Mucosa of descending colon (tissue), 3 donors: ENCODE measurements around the gene C3orf20. TPM values are rescaled to one million over a fixed set of nuclear protein-coding genes. Genes with fewer than 3 reads are reported as not detected.

Source experiments
- ATAC-seq: fragments of 200-7000 bp; cut with Tn5 transposase; one replicate; pipeline ENCODE4 v1.9.1; 2020; ENCODE audit warnings: mild to moderate bottlenecking, moderate library complexity
- DNase-seq, 3 donors: peaks; one replicate each; pipeline ENCODE4 v3.0.0-alpha.2; 2020
- H3K36me3 ChIP-seq: fragments of 200-600 bp; one replicate; pipeline ENCODE4 v1.8.0; 2021; ENCODE audit warnings: low read depth, mild to moderate bottlenecking
- H3K4me1 ChIP-seq: fragments of 200-600 bp; one replicate; pipeline ENCODE4 v1.8.0; 2021; ENCODE audit warnings: low read depth, mild to moderate bottlenecking
- H3K4me3 ChIP-seq: fragments of 200-600 bp; one replicate; pipeline ENCODE4 v1.8.0; 2021; ENCODE audit warnings: mild to moderate bottlenecking
- H3K9me3 ChIP-seq: fragments of 200-600 bp; one replicate; pipeline ENCODE4 v1.8.0; 2021; ENCODE audit warnings: mild to moderate bottlenecking
- CTCF ChIP-seq: fragments of 200-600 bp; IDR thresholded peaks from one replicate; pipeline ENCODE4 v1.8.0; 2022; ENCODE audit warnings: antibody characterized with exemption, mild to moderate bottlenecking
- intact Hi-C, 2 donors: fragments of 100-400 bp; cut with DNase I in 1 of 2; cut with micrococcal nuclease in 1 of 2; formaldehyde crosslinking; loops; one replicate each; pipeline versions ENCODE4 v1.11.0 to v1.11.1; 2022; cut with DNase I, micrococcal nuclease
- long read RNA-seq, 2 donors: library from polyadenylated mRNA; unstranded; transcript quantifications; one replicate each; pipeline ENCODE4 v2.0.0, GENCODE V29; 2019 to 2021
- total RNA-seq, 3 donors: library from RNA; stranded (reverse); fragmentation: NEBNext Ultra II Directional in 2 of 3; extraction: Animal tissue kit (Norgen Biotek cat#: 25700) in 2 of 3; gene quantifications; one replicate each; pipeline versions ENCODE4 v1.2.1 to v1.2.4, GENCODE V29; 2021 to 2023
- donor health status: DM: no; HTN: no; CAD: no; lungs with moderate emphysema.
- donor health status: DM: no; HTN: no; CAD: no.
- donor health status: DM: no; HTN: yes; CAD: no.

Gene C3orf20
- not detected for total RNA-seq
- long read RNA-seq, donor 1: 0 reads
- long read RNA-seq, donor 2: 0 reads

GRCh38 chr3:14674841-14675240, at the start of gene C3orf20:
Gene C3orf20, plus strand, starts transcription at chr3:14675141. Its CDS starts 7,573 bp downstream, at chr3:14682714.
- TF ChIP-seq CTCF: no peak
- DNase-seq: no peak
- no peak within 1 kb of the TSS for H3K4me3 ChIP-seq
- H3K9me3 ChIP-seq: no peaks in the 10 kb centered on the region
- intact Hi-C loops: loop anchor here in 1 of 2 donors (10.0 kb wide), 1 partner anchor 250 kb away; no protein-coding TSS in a partner anchor
- H3K36me3 ChIP-seq: peaks cover 14% of the 10 kb centered on the region
- no peak for ATAC-seq
- no peaks in the 10 kb centered on the region for H3K4me1 ChIP-seq

GRCh38 chr3:14625443-14625842, 49.5 kb upstream of the C3orf20 start:
- ATAC-seq: no peak
- H3K4me3 ChIP-seq: no peak overlapping the region
- DNase-seq: no peak
- intact Hi-C loops: no loop called here
- no peaks in the 10 kb centered on the region for H3K9me3 ChIP-seq
- no peak for TF ChIP-seq CTCF
- no peaks in the 10 kb centered on the region for H3K4me1 ChIP-seq
- H3K36me3 ChIP-seq: no peaks in the 10 kb centered on the region

- no peak for TF ChIP-seq CTCF
- intact Hi-C loops: no loop called here
These were observed 47.1 kb upstream of the C3orf20 start for GRCh38 chr3:14627815-14628214.

GRCh38 chr3:14628406-14628805, 46.5 kb upstream of the C3orf20 start:
- no peaks in the 10 kb centered on the region for H3K9me3 ChIP-seq
- no peak overlapping the region for H3K4me3 ChIP-seq
- no peaks in the 10 kb centered on the region for H3K36me3 ChIP-seq
- TF ChIP-seq CTCF: no peak
- H3K4me1 ChIP-seq: no peaks in the 10 kb centered on the region
- intact Hi-C loops: no loop called here
- ATAC-seq: no peak
- no peak for DNase-seq

More at GRCh38 chr3:14627815-14628214, 47.1 kb upstream of the C3orf20 start:
- no peak for DNase-seq
- H3K9me3 ChIP-seq: no peaks in the 10 kb centered on the region
- H3K36me3 ChIP-seq: no peaks in the 10 kb centered on the region
- H3K4me3 ChIP-seq: no peak overlapping the region
- no peak for ATAC-seq
- H3K4me1 ChIP-seq: no peaks in the 10 kb centered on the region

GRCh38 chr3:14630404-14631100, 44.4 kb upstream of the C3orf20 start:
- H3K4me1 ChIP-seq: no peaks in the 10 kb centered on the region
- H3K36me3 ChIP-seq: no peaks in the 10 kb centered on the region
- DNase-seq: no peak
- no peak for ATAC-seq
- H3K9me3 ChIP-seq: no peaks in the 10 kb centered on the region
- intact Hi-C loops: no loop called here
- no peak for TF ChIP-seq CTCF
- no peak overlapping the region for H3K4me3 ChIP-seq
